ENCODE data around the gene KLC4. TPM values are rescaled to one million over a fixed set of nuclear protein-coding genes. Genes with fewer than 3 reads are reported as not detected.

KLC4 gene
- total RNA-seq, 1 donor from 2014 or later, result 73.8 TPM

DNA sequence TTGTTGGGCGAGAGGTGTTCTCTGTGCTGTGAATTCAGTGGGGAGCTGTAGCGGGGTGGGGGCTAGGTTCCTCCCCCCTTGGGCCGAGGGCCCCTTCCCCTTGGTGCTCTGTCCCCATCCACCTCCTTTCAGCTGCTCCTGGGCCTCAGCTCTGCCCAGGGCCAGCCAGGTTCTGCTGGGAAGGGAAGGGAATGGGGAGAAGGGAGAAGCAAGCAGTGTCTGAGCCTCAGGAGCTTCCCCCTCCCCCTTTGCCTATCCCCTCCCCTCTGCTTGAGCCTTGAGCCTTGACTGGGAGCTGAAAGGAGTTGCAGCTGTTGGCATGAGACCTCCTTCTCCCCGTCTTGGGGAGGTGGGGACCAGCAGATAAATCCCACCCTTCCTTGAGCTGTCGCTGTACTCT, 38.6 kb upstream of the KLC4 start:
- H3K9me3 Mint-ChIP-seq (ENCODE audit: low read depth), result no peaks in the 10 kb centered on the region
- DNase-seq (ENCODE audit: low spot score, unreplicated experiment), result no peak
- TF ChIP-seq, protein P1, sequence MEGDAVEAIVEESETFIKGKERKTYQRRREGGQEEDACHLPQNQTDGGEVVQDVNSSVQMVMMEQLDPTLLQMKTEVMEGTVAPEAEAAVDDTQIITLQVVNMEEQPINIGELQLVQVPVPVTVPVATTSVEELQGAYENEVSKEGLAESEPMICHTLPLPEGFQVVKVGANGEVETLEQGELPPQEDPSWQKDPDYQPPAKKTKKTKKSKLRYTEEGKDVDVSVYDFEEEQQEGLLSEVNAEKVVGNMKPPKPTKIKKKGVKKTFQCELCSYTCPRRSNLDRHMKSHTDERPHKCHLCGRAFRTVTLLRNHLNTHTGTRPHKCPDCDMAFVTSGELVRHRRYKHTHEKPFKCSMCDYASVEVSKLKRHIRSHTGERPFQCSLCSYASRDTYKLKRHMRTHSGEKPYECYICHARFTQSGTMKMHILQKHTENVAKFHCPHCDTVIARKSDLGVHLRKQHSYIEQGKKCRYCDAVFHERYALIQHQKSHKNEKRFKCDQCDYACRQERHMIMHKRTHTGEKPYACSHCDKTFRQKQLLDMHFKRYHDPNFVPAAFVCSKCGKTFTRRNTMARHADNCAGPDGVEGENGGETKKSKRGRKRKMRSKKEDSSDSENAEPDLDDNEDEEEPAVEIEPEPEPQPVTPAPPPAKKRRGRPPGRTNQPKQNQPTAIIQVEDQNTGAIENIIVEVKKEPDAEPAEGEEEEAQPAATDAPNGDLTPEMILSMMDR (IDR thresholded peaks at IDR 0.05; ENCODE audit: unreplicated experiment), result no peak
- H3K4me1 Mint-ChIP-seq (ENCODE audit: low read depth), result peaks cover 4% of the 10 kb centered on the region
- no peaks in the 10 kb centered on the region for H3K27me3 Mint-ChIP-seq
- H3K4me3 Mint-ChIP-seq (ENCODE audit: low read depth), result peak overlapping the region; percentile 98
- H3K36me3 Mint-ChIP-seq (ENCODE audit: insufficient read depth), result peaks cover 12% of the 10 kb centered on the region
- peak overlapping the region; percentile 71 for H3K27ac Mint-ChIP-seq

DNA sequence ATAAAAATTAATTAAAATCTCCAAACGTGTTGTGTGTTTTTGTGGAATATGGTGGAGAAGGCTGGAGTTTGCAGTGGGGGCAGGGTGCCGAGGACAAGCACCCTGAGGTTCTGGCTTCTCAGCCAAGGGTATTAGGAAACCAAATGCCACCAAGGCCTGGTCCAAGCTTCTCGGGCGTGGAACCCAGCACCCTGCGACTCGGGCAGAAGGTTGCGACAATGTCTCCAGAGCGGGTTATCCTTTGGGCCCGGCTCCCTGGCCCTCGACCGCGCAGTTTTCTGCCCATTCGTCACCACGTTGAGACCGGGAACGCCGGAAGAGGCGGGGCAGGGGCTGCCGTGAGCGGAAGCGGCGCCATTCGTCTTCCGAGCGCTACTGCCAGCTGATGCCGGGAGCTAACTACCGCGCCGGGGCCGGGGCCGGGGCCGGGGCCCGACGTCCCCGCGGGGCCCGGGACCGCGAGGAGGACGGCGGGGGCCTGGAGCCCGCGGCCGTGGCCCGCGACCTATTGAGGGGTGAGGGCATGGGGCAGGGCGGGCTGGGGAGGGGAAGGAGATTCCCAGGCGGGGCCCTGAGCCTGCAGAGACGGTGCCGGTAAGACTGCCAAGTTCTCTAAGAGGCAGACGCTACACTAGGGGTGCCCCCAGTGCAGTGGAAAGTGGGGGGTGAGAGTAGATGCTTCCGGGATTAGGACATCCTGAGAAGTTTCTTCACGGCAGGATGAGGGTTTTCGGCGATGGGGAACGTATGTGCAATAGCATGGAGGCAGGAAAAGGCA, 38.0 kb upstream of the KLC4 start, which contains the start of gene RRP36:
Gene RRP36, plus strand, starts transcription at position 354 of the 778 bp plus-strand sequence. Its CDS starts 32 bp downstream, at position 386.
- H3K4me3 Mint-ChIP-seq (ENCODE audit: low read depth), result peak within 1 kb of the TSS; percentile 98
- DNase-seq (ENCODE audit: low spot score, unreplicated experiment), result peak; percentile 49
- peak within 1 kb of the TSS; percentile 95 for H3K27ac Mint-ChIP-seq
- H3K27me3 Mint-ChIP-seq, result no peaks in the 10 kb centered on the region
- TF ChIP-seq, protein P1 (IDR thresholded peaks at IDR 0.05; ENCODE audit: unreplicated experiment), result no peak
- no peaks in the 10 kb centered on the region for H3K4me1 Mint-ChIP-seq (ENCODE audit: low read depth)
- H3K9me3 Mint-ChIP-seq (ENCODE audit: low read depth), result no peaks in the 10 kb centered on the region
- peaks cover 14% of the 10 kb centered on the region for H3K36me3 Mint-ChIP-seq (ENCODE audit: insufficient read depth)

DNA sequence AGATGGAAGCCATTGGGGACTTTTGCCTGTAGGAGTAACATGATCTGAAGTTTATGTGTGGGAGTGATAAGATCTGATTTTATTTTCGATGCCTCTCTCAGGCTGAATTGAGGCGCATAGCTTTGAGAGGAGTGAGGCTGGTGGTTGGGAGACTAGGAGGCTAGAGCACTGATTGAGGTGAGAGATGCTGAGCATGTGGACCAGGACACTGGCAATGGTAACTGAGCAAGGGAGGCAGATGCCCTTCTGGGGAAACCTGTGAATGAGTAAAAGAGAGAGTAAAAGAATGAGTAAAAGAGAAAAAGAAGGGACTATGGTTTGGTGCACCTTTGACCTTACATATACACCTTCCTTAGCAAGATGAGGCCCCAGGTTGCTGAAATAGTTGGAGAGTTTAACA, 35.0 kb upstream of the KLC4 start:
- Mint-ChIP-seq H3K27ac (no peak overlapping the region), H3K9me3 (ENCODE audit: low read depth) (no peaks in the 10 kb centered on the region), H3K4me1 (ENCODE audit: low read depth) (no peaks in the 10 kb centered on the region), H3K36me3 (ENCODE audit: insufficient read depth) (peaks cover 17% of the 10 kb centered on the region), H3K27me3 (no peaks in the 10 kb centered on the region), H3K4me3 (ENCODE audit: low read depth) (peak overlapping the region; percentile 44)
- TF ChIP-seq, protein P1 (IDR thresholded peaks at IDR 0.05; ENCODE audit: unreplicated experiment), result no peak
- DNase-seq (ENCODE audit: low spot score, unreplicated experiment), result no peak

DNA sequence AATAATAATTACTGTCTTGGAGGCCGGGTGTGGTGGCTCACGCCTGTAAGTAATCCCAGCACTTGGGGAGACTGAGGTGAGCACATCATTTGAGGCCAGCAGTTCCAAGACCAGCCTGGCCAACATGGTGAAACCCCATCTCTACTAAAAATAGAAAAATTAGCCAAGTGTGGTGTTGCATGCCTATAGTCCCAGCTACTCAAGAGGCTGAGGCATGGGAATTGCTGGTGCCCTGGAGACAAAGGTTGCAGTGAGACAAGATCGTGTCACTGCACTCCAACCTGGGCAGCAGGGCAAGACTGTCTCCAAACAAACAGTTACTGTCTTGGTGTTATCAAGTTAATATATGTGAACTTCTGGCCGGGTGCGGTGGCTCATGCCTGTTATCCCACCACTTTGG, 33.1 kb upstream of the KLC4 start:
- Mint-ChIP-seq H3K4me3 (ENCODE audit: low read depth) (no peak overlapping the region), H3K36me3 (ENCODE audit: insufficient read depth) (peaks cover 21% of the 10 kb centered on the region), H3K4me1 (ENCODE audit: low read depth) (no peaks in the 10 kb centered on the region), H3K27me3 (no peaks in the 10 kb centered on the region), H3K9me3 (ENCODE audit: low read depth) (no peaks in the 10 kb centered on the region), H3K27ac (no peak overlapping the region)
- TF ChIP-seq, protein P1 (IDR thresholded peaks at IDR 0.05; ENCODE audit: unreplicated experiment), result no peak
- DNase-seq (ENCODE audit: low spot score, unreplicated experiment), result no peak

DNA sequence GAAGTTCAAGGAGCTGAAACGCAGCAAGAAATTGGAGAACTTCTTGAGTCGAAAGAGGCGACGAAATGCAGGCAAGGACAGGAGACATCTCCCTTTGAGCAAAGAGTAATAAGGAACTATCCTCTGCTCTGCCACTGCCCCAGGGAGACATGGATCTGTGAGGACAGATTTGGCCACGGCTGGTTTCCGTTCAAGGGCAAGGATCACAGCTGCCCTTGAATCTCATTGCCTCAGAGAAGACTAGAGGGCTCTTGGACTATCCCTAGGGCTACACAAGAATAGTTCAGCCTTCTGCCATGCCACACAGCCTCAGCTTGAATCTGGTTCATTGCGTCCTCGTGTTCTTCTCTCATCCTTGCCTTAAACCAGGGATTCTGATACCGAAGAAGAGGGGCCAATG, 30.3 kb upstream of the KLC4 start:
- no peaks in the 10 kb centered on the region for H3K4me1 Mint-ChIP-seq (ENCODE audit: low read depth)
- TF ChIP-seq, protein P1 (IDR thresholded peaks at IDR 0.05; ENCODE audit: unreplicated experiment), result no peak
- DNase-seq (ENCODE audit: low spot score, unreplicated experiment), result no peak
- no peak overlapping the region for H3K4me3 Mint-ChIP-seq (ENCODE audit: low read depth)
- no peaks in the 10 kb centered on the region for H3K9me3 Mint-ChIP-seq (ENCODE audit: low read depth)
- H3K27ac Mint-ChIP-seq, result peak overlapping the region; percentile 37
- H3K27me3 Mint-ChIP-seq, result no peaks in the 10 kb centered on the region
- peaks cover 31% of the 10 kb centered on the region for H3K36me3 Mint-ChIP-seq (ENCODE audit: insufficient read depth)
